ENCODE results near the gene GPC5.

GPC5 gene

DNA sequence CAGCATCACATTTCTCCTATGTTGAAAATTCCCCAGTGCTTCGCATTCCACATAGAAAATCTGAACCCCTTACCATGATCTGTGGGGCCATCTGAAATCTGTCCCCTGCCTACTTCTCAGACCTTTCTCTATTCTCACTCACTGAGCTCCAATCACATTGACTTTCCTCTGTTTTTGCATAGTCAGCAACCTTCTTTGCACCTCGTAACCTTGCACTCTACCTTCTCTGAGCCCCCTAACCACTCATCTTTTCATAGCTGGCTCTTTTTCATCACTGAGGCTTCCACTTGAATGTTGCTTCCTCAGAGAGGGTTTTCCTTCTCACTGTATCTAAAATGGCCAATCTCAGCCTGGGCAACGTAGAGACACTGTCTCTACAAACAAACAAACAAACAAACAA, 286.3 kb downstream of the GPC5 start:
- no peaks in the 10 kb centered on the region for H3K36me3 ChIP-seq
- no peaks in the 10 kb centered on the region for H3K27me3 ChIP-seq
- TF ChIP-seq, protein P1, sequence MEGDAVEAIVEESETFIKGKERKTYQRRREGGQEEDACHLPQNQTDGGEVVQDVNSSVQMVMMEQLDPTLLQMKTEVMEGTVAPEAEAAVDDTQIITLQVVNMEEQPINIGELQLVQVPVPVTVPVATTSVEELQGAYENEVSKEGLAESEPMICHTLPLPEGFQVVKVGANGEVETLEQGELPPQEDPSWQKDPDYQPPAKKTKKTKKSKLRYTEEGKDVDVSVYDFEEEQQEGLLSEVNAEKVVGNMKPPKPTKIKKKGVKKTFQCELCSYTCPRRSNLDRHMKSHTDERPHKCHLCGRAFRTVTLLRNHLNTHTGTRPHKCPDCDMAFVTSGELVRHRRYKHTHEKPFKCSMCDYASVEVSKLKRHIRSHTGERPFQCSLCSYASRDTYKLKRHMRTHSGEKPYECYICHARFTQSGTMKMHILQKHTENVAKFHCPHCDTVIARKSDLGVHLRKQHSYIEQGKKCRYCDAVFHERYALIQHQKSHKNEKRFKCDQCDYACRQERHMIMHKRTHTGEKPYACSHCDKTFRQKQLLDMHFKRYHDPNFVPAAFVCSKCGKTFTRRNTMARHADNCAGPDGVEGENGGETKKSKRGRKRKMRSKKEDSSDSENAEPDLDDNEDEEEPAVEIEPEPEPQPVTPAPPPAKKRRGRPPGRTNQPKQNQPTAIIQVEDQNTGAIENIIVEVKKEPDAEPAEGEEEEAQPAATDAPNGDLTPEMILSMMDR (IDR thresholded peaks at IDR 0.05), result no peak
- DNase-seq, result no peak
- no peak overlapping the region for H3K27ac ChIP-seq
- H3K4me3 ChIP-seq, result no peak overlapping the region
- intact Hi-C loops (cut with DNase I; ENCODE audit: low total_unique reads), result no loop called here
- H3K9me3 ChIP-seq, result no peaks in the 10 kb centered on the region
- no peaks in the 10 kb centered on the region for H3K4me1 ChIP-seq

DNA sequence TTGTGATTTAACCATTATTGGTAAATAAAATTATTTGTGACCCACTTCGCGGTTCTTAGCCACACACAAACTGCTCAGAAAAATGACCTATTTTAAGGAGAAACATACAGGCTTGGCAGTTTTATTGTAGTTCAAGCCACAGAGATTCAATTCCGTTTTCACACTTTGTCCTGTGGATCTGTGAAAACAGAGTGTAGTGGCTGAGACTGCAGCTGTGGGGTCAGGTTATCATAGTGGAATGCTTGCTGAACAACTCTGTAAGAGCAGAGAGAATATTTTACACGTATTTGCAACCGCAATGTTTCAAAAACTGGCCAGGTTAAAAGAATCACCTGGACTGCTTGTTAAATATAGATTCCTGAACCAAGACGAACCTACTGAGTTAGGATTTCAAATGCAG, 292.5 kb downstream of the GPC5 start:
- H3K9me3 ChIP-seq, result no peaks in the 10 kb centered on the region
- no peak overlapping the region for H3K4me3 ChIP-seq
- H3K36me3 ChIP-seq, result no peaks in the 10 kb centered on the region
- intact Hi-C loops (cut with DNase I; ENCODE audit: low total_unique reads), result no loop called here
- H3K27ac ChIP-seq, result no peak overlapping the region
- TF ChIP-seq, protein P1 (IDR thresholded peaks at IDR 0.05), result no peak
- no peaks in the 10 kb centered on the region for H3K4me1 ChIP-seq
- DNase-seq, result no peak
- H3K27me3 ChIP-seq, result no peaks in the 10 kb centered on the region

DNA sequence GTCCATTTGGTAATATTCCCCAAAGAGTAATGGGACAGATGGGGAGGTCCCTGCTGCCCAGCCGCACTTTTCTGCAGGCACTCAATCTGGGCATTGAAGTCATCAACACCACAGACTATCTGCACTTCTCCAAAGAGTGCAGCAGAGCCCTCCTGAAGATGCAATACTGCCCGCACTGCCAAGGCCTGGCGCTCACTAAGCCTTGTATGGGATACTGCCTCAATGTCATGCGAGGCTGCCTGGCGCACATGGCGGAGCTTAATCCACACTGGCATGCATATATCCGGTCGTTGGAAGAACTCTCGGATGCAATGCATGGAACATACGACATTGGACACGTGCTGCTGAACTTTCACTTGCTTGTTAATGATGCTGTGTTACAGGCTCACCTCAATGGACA, 295.0 kb downstream of the GPC5 start:
- H3K36me3 ChIP-seq, result no peaks in the 10 kb centered on the region
- DNase-seq, result no peak
- intact Hi-C loops (cut with DNase I; ENCODE audit: low total_unique reads), result no loop called here
- TF ChIP-seq, protein P1 (IDR thresholded peaks at IDR 0.05), result no peak
- H3K4me3 ChIP-seq, result no peak overlapping the region
- H3K27ac ChIP-seq, result no peak overlapping the region
- H3K9me3 ChIP-seq, result no peaks in the 10 kb centered on the region
- H3K27me3 ChIP-seq, result no peaks in the 10 kb centered on the region
- no peaks in the 10 kb centered on the region for H3K4me1 ChIP-seq

DNA sequence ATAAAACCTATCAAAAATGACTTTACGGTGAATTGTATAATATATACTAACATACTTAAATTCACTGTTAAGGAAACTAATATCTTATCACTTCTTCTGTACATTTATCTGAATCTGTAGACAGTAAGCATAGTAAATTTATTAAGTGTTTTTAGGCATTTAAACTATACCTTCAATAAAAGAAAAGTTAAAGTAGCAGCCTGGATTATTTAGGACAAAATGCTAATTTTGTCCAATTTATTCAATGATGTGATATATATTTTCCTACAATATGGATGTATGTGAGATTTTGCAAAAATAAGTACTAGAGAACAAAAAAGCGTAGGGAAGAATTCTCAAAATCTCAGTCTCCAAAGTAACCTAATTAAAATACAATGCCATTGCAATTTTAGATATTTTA, 299.9 kb downstream of the GPC5 start:
- H3K27me3 ChIP-seq, result no peaks in the 10 kb centered on the region
- TF ChIP-seq, protein P1 (IDR thresholded peaks at IDR 0.05), result no peak
- intact Hi-C loops (cut with DNase I; ENCODE audit: low total_unique reads), result no loop called here
- no peak for DNase-seq
- no peak overlapping the region for H3K4me3 ChIP-seq
- H3K27ac ChIP-seq, result no peak overlapping the region
- no peaks in the 10 kb centered on the region for H3K9me3 ChIP-seq
- H3K36me3 ChIP-seq, result no peaks in the 10 kb centered on the region
- H3K4me1 ChIP-seq, result no peaks in the 10 kb centered on the region

DNA sequence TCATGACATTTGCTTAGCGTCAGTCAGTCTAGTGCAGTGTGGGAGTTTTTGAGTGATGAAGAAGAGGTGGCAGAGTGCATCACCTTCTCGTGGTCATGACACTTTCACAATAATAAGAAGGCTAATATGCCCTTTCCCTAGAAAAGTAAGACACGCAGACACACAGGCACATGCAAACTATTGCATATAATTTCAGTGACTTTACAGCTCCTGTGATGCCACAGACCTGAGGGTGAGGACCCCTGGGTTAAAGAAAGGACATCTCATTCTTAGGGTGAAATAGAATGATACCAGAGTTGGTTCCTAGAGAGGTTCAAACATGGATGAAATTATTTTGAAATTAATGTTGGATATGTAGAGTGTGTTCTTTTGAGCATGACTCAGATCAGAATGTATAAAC, 300.3 kb downstream of the GPC5 start:
- DNase-seq, result no peak
- Histone ChIP-seq H3K27me3 (no peaks in the 10 kb centered on the region), H3K4me1 (no peaks in the 10 kb centered on the region), H3K4me3 (no peak overlapping the region), H3K36me3 (no peaks in the 10 kb centered on the region), H3K9me3 (no peaks in the 10 kb centered on the region), H3K27ac (no peak overlapping the region)
- intact Hi-C loops (cut with DNase I; ENCODE audit: low total_unique reads), result no loop called here
- TF ChIP-seq, protein P1 (IDR thresholded peaks at IDR 0.05), result no peak

DNA sequence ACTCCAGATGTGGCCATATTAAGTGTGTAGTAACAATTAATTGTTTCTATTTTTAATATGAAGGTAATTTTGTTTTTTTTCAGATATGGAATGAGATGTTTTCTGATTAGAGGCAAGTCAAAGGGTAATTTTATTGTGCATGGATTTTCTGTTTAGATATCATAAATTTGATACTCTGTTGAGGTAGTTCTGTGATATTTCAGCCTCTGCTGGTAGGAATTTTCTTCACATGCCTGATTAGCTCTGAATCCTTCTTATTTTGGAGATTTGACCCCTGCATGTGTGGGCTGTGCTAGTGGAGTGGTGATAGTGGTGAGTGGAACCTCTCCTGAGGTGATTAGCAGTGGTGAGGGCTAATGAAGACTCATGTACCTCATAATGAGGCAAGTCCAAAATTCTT, 301.4 kb downstream of the GPC5 start:
- Histone ChIP-seq H3K27me3 (no peaks in the 10 kb centered on the region), H3K9me3 (no peaks in the 10 kb centered on the region), H3K4me1 (no peaks in the 10 kb centered on the region), H3K4me3 (no peak overlapping the region), H3K36me3 (no peaks in the 10 kb centered on the region), H3K27ac (no peak overlapping the region)
- no peak for DNase-seq
- TF ChIP-seq, protein P1 (IDR thresholded peaks at IDR 0.05), result no peak
- intact Hi-C loops (cut with DNase I; ENCODE audit: low total_unique reads), result no loop called here

Data from tibial artery (tissue), 4 donors.